Gastrocnemius medialis (tissue), 4 donors: Measurements from ENCODE around the gene LAMA1. TPM values are rescaled to one million over a fixed set of nuclear protein-coding genes. Genes with fewer than 3 reads are reported as not detected.

Experiments
- ATAC-seq, 2 donors: fragments of 150-250 bp; one replicate each; pipeline ENCODE4 v1.9.1; 2016
- DNase-seq, 2 donors: peaks; one replicate each; pipeline ENCODE4 v3.0.0-alpha.2; 2019
- H3K27ac ChIP-seq, 4 donors: fragments of 200-600 bp; sonication (generic); 1 replicate in 1 of 4; 2 replicates in 3 of 4; pipeline ENCODE4 v1.5.1; 2016 to 2018; ENCODE audit warnings: mild to moderate bottlenecking in 2 of 4, moderate library complexity in 1 of 4
- H3K27me3 ChIP-seq, 3 donors: fragments of 200-600 bp; sonication (generic) in 2 of 3; 1 replicate in 1 of 3; 2 replicates in 2 of 3; pipeline versions ENCODE4 v1.5.1 to v1.6.0; 2016 to 2019; ENCODE audit warnings: mild to moderate bottlenecking in 1 of 3, moderate library complexity in 1 of 3
- H3K36me3 ChIP-seq, 2 donors: fragments of 200-600 bp; sonication (generic) in 1 of 2; one replicate each; pipeline ENCODE4 v1.5.1; 2017 to 2018
- H3K4me1 ChIP-seq, 2 donors: fragments of 200-600 bp; sonication (generic) in 1 of 2; one replicate each; pipeline ENCODE4 v1.5.1; 2016 to 2017; ENCODE audit warnings: mild to moderate bottlenecking in 2 of 2
- H3K4me3 ChIP-seq, 4 donors: fragments of 200-600 bp; sonication (generic) in 3 of 4; 1 replicate in 1 of 4; 2 replicates in 3 of 4; pipeline ENCODE4 v1.5.1; 2016 to 2019; ENCODE audit warnings: mild to moderate bottlenecking in 2 of 4
- H3K9me3 ChIP-seq, 3 donors: fragments of 200-600 bp; sonication (generic) in 2 of 3; 1 replicate in 1 of 3; 2 replicates in 2 of 3; pipeline ENCODE4 v1.5.1; 2016 to 2019
- CTCF ChIP-seq, 5 experiments: fragments of 450-650 bp in 3 of 5; fragments of 200-600 bp in 2 of 5; sonication (generic) in 2 of 5; IDR thresholded peaks in 4 of 5; conservative IDR thresholded peaks in 1 of 5; 1 replicate in 4 of 5; 2 replicates in 1 of 5; pipeline ENCODE4 v1.5.1; 2016 to 2019; ENCODE audit warnings: antibody characterized with exemption in 5 of 5, mild to moderate bottlenecking in 3 of 5, moderate library complexity in 3 of 5
- POLR2A ChIP-seq, 2 donors: fragments of 450-650 bp; IDR thresholded peaks; one replicate each; pipeline ENCODE4 v1.6.1; 2017; ENCODE audit warnings: antibody characterized with exemption in 2 of 2, mild to moderate bottlenecking in 2 of 2, moderate library complexity in 2 of 2
- in situ Hi-C, 4 donors: fragments of 200-750 bp; cut with MboI; loops; one replicate each; pipeline versions ENCODE4 v1.15.0 to v1.8.0; 2017; ENCODE audit warnings: low sequenced_read_pairs in 4 of 4
- intact Hi-C: fragments of 100-400 bp; cut with DNase I; formaldehyde crosslinking; loops from one replicate; pipeline ENCODE4 v1.15.1; 2023; ENCODE audit warnings: low total_unique reads
- total RNA-seq, 4 donors: library from RNA; depleted of rRNA; stranded (reverse); fragments of >200 nt; gene quantifications; one replicate each; pipeline versions ENCODE4 v1.1.0 to v1.2.3, GENCODE V29; 2016

LAMA1 gene
- total RNA-seq, 4 donors from 2014 or later, result 0.05 to 0.44 (median 0.09) TPM

GRCh38 chr18:7090771-7091170 lies 26.8 kb downstream of the LAMA1 start:
- in situ Hi-C loops (no loop called here), intact Hi-C loops (no loop called here)
- no peak for ATAC-seq
- TF ChIP-seq POLR2A (IDR thresholded peaks at IDR 0.05) (no peak), CTCF (IDR thresholded peaks at IDR 0.05 in 4 of 5, conservative IDR thresholded peaks at IDR 0.05 in 1 of 5) (no peak)
- H3K9me3 ChIP-seq, result no peaks in the 10 kb centered on the region
- no peak for DNase-seq
- H3K36me3 ChIP-seq, result no peaks in the 10 kb centered on the region
- no peak overlapping the region for H3K4me3 ChIP-seq
- H3K27me3 ChIP-seq, result no peaks in the 10 kb centered on the region
- H3K4me1 ChIP-seq, result no peaks in the 10 kb centered on the region
- H3K27ac ChIP-seq, result no peak overlapping the region

- Histone ChIP-seq H3K4me3 (no peak overlapping the region), H3K27ac (no peak overlapping the region), H3K36me3 (no peaks in the 10 kb centered on the region), H3K9me3 (no peaks in the 10 kb centered on the region), H3K27me3 (no peaks in the 10 kb centered on the region), H3K4me1 (no peaks in the 10 kb centered on the region)
- DNase-seq, result no peak
- in situ Hi-C loops (loop anchor here in 1 of 4 donors (10.0 kb wide), 1 partner anchor 65 kb away; no protein-coding TSS in a partner anchor), intact Hi-C loops (no loop called here)
- ATAC-seq, result no peak
- no peak for TF ChIP-seq CTCF (IDR thresholded peaks at IDR 0.05 in 4 of 5, conservative IDR thresholded peaks at IDR 0.05 in 1 of 5)
- no peak for TF ChIP-seq POLR2A (IDR thresholded peaks at IDR 0.05)
Observed at GRCh38 chr18:7089369-7089768, 28.2 kb downstream of the LAMA1 start.

GRCh38 chr18:7084080-7085065 lies 33.2 kb downstream of the LAMA1 start:
- no peak for ATAC-seq

GRCh38 chr18:7082671-7083070 lies 34.9 kb downstream of the LAMA1 start:
- Histone ChIP-seq H3K36me3 (no peaks in the 10 kb centered on the region), H3K9me3 (no peaks in the 10 kb centered on the region), H3K27ac (no peak overlapping the region), H3K4me3 (no peak overlapping the region), H3K27me3 (no peaks in the 10 kb centered on the region), H3K4me1 (no peaks in the 10 kb centered on the region)
- intact Hi-C loops, result no loop called here
- TF ChIP-seq POLR2A (IDR thresholded peaks at IDR 0.05), result no peak
- no peak for TF ChIP-seq CTCF (IDR thresholded peaks at IDR 0.05 in 4 of 5, conservative IDR thresholded peaks at IDR 0.05 in 1 of 5)
- ATAC-seq (no peak), DNase-seq (no peak)
- in situ Hi-C loops, result loop anchor here in 1 of 4 donors (10.0 kb wide), 1 partner anchor 58 kb away; no protein-coding TSS in a partner anchor

More at GRCh38 chr18:7084080-7085065, 33.2 kb downstream of the LAMA1 start:
- no peaks in the 10 kb centered on the region for H3K36me3 ChIP-seq
- TF ChIP-seq CTCF (IDR thresholded peaks at IDR 0.05 in 4 of 5, conservative IDR thresholded peaks at IDR 0.05 in 1 of 5) (no peak), POLR2A (IDR thresholded peaks at IDR 0.05) (no peak)
- H3K4me3 ChIP-seq, result no peak overlapping the region
- H3K4me1 ChIP-seq, result no peaks in the 10 kb centered on the region
- H3K9me3 ChIP-seq, result no peaks in the 10 kb centered on the region
- H3K27ac ChIP-seq, result no peak overlapping the region
- intact Hi-C loops (no loop called here), in situ Hi-C loops (loop anchor here in 1 of 4 donors (10.0 kb wide), 1 partner anchor 60 kb away; no protein-coding TSS in a partner anchor)
- no peaks in the 10 kb centered on the region for H3K27me3 ChIP-seq
- no peak for DNase-seq
